Left lung (tissue), 10 donors: Measurements from ENCODE around the gene OR8B12. TPM values are rescaled to one million over a fixed set of nuclear protein-coding genes. Genes with fewer than 3 reads are reported as not detected.
"Not testable (repeated sequence)": the region's sequence is repeated elsewhere in the genome, so short reads cannot be mapped to it uniquely, and the experiment has no call there.

Source experiments
- ATAC-seq: fragments of 200-7000 bp; cut with Tn5 transposase; one replicate; pipeline ENCODE4 v1.9.1; 2020; ENCODE audit warnings: moderate library complexity
- DNase-seq, 4 donors: peaks; one replicate each; pipeline ENCODE4 v3.0.0-alpha.2; 2013 to 2020
- H3K27ac ChIP-seq, 2 donors: fragments of 200-600 bp; sonication (generic) in 1 of 2; one replicate each; pipeline versions ENCODE4 v1.5.0 to v1.8.0; 2020 to 2021
- H3K27me3 ChIP-seq, 2 donors: fragments of 200-600 bp; sonication (generic) in 1 of 2; one replicate each; pipeline versions ENCODE4 v1.5.0 to v1.8.0; 2020 to 2021
- H3K36me3 ChIP-seq, 2 donors: fragments of 200-600 bp; sonication (generic) in 1 of 2; one replicate each; pipeline versions ENCODE4 v1.5.0 to v1.8.0; 2020 to 2021
- H3K4me1 ChIP-seq, 2 donors: fragments of 200-600 bp; one replicate each; pipeline ENCODE4 v1.8.0; 2021
- H3K4me3 ChIP-seq, 2 donors: fragments of 200-600 bp; sonication (generic) in 1 of 2; one replicate each; pipeline versions ENCODE4 v1.5.0 to v1.8.0; 2020 to 2021; ENCODE audit warnings: mild to moderate bottlenecking in 1 of 2
- H3K9me3 ChIP-seq, 2 donors: fragments of 200-600 bp; sonication (generic) in 1 of 2; one replicate each; pipeline versions ENCODE4 v1.5.0 to v1.8.0; 2020 to 2021
- CTCF ChIP-seq, 2 donors: fragments of 200-600 bp; sonication (generic) in 1 of 2; IDR thresholded peaks; one replicate each; pipeline versions ENCODE4 v1.5.0 to v1.8.0; 2021; ENCODE audit warnings: antibody characterized with exemption in 2 of 2
- intact Hi-C, 2 donors: fragments of 100-400 bp; cut with DNase I; formaldehyde crosslinking; loops; one replicate each; pipeline versions ENCODE4 v1.11.2 to v1.14.2; 2022
- polyA plus RNA-seq, 6 donors: library from polyadenylated mRNA; unstranded; fragments of 120-200 nt; gene quantifications; one replicate each; pipeline ENCODE4 v1.2.1, GENCODE V29; 2013; ENCODE audit not compliant: insufficient read length in 6 of 6
- total RNA-seq, 2 donors: library from RNA; stranded (reverse); fragmentation: NEBNext Ultra II Directional; extraction: Animal tissue kit (Norgen Biotek cat#: 25700); gene quantifications; one replicate each; pipeline ENCODE4 v1.2.1, GENCODE V29; 2021
- donor health status: DM: no; HTN: yes; CAD: no.
- donor health status: DM: no; HTN: no; CAD: no.

OR8B12 gene
- total and polyA plus RNA-seq, 8 donors: not detected

DNA sequence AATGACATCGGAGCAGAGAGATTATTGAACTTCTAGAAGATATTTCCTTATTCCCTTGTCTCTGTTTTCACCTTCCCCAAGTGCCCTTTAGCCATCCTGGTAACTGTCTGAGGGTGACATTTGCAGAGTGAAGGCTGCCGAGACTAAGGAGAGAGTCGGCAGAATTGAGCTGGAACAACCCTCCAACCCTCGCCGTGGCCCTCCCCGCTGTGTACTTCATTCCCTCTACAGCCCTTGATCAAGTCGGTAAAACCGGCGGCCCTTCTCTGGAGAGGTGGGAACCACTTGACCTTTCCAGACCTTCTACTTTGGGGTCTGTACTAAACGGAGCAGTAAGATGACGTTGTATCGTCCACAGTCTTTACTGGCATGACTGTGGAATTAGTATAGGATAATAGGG is 26.1 kb downstream of the OR8B12 start:
- Histone ChIP-seq H3K4me3 (no peak overlapping the region), H3K27me3 (peaks cover 0 to 11% of the 10 kb centered on the region in 2 donors), H3K27ac (no peak overlapping the region), H3K36me3 (no peaks in the 10 kb centered on the region), H3K4me1 (no peaks in the 10 kb centered on the region), H3K9me3 (no peaks in the 10 kb centered on the region)
- TF ChIP-seq CTCF (IDR thresholded peaks at IDR 0.05): no peak
- intact Hi-C loops: no loop called here
- DNase-seq (no peak), ATAC-seq (peak; percentile 65)

- H3K36me3 ChIP-seq, H3K27ac ChIP-seq, H3K4me1 ChIP-seq, H3K9me3 ChIP-seq, ATAC-seq, intact Hi-C loops, DNase-seq, H3K4me3 ChIP-seq: not testable (repeated sequence)
- peaks cover 0 to 24% of the 10 kb centered on the region in 2 donors for H3K27me3 ChIP-seq
Observed at GRCh38 chr11:124514675-124515074, 28.8 kb downstream of the OR8B12 start.

GRCh38 chr11:124514131-124514530 is 29.3 kb downstream of the OR8B12 start:
- no peak for TF ChIP-seq CTCF (IDR thresholded peaks at IDR 0.05)
- Histone ChIP-seq H3K27me3 (peaks cover 0 to 24% of the 10 kb centered on the region in 2 donors), H3K36me3 (no peaks in the 10 kb centered on the region), H3K4me3 (no peak overlapping the region), H3K9me3 (no peaks in the 10 kb centered on the region), H3K27ac (no peak overlapping the region), H3K4me1 (no peaks in the 10 kb centered on the region)
- intact Hi-C loops: no loop called here
- no peak for DNase-seq
- ATAC-seq: no peak

DNA sequence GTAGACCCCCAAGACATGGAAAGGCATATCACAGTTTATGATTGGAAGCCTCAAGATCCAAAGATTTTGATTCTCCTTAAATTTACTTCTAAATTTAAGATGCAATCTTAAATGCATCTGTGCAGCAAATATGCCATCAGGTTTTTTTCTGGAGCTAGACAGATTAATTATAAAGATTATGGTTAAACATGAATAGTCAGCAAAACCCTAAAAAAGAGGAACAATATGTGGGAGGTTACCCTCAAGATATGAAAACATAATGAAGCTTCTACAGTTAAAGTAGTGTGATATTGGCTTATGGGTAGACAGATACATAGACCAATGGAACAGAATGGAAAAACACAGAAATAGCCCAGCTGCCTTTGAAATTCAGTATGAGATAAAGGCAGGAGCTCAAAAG is 31.7 kb downstream of the OR8B12 start:
- H3K9me3 ChIP-seq: no peaks in the 10 kb centered on the region
- ATAC-seq (no peak), DNase-seq (no peak)
- H3K4me1 ChIP-seq: no peaks in the 10 kb centered on the region
- no peaks in the 10 kb centered on the region for H3K36me3 ChIP-seq
- intact Hi-C loops: no loop called here
- TF ChIP-seq CTCF (IDR thresholded peaks at IDR 0.05): no peak
- H3K27me3 ChIP-seq: peaks cover 0 to 13% of the 10 kb centered on the region in 2 donors
- no peak overlapping the region for H3K27ac ChIP-seq
- no peak overlapping the region for H3K4me3 ChIP-seq

DNA sequence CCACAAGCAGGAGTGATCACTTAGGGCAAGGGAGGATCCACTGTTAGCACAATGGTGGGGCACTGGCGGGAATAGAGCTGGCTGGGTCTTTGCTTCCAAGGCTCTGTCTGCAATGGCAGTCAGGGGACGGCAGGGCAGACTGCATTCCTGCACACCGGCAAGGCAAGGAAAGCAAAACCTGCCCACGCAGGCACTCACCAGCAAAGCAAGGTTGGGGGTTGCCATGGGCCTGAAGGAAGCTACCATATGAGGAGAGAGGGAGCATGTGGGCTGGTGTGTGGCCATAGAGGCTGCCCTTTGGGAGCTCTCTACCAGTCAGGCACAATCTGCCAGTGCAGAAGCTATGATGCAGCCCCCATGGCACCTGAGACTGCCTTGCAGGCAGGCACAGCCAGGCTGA is 33.2 kb downstream of the OR8B12 start:
- H3K27ac ChIP-seq: no peak overlapping the region
- no peak overlapping the region for H3K4me3 ChIP-seq
- peak in 1 of 4 donors; percentile 31 for DNase-seq
- no peak for ATAC-seq
- H3K36me3 ChIP-seq: no peaks in the 10 kb centered on the region
- no peaks in the 10 kb centered on the region for H3K4me1 ChIP-seq
- no peaks in the 10 kb centered on the region for H3K9me3 ChIP-seq
- TF ChIP-seq CTCF (IDR thresholded peaks at IDR 0.05): no peak
- intact Hi-C loops: no loop called here
- peaks cover 0 to 13% of the 10 kb centered on the region in 2 donors for H3K27me3 ChIP-seq

- intact Hi-C loops: no loop called here
Observed at GRCh38 chr11:124499711-124500110, 43.7 kb downstream of the OR8B12 start.

More at GRCh38 chr11:124499711-124500110, 43.7 kb downstream of the OR8B12 start:
- Histone ChIP-seq H3K27ac (no peak overlapping the region), H3K36me3 (no peaks in the 10 kb centered on the region), H3K9me3 (no peaks in the 10 kb centered on the region), H3K4me1 (no peaks in the 10 kb centered on the region), H3K27me3 (no peaks in the 10 kb centered on the region), H3K4me3 (no peak overlapping the region)
- ATAC-seq: no peak
- TF ChIP-seq CTCF (IDR thresholded peaks at IDR 0.05): no peak
- no peak for DNase-seq
